ENCODE measurements around the gene CMBL.
"Not testable (repeated sequence)": the region's sequence is repeated elsewhere in the genome, so short reads cannot be mapped to it uniquely, and the experiment has no call there.

CMBL gene

GRCh38 chr5:10315201-10315600 lies 7.5 kb upstream of the CMBL start:
- no peak for DNase-seq (ENCODE audit: low read depth, low spot score)
- no peak overlapping the region for H3K4me3 ChIP-seq (ENCODE audit: low read length)

- DNase-seq (ENCODE audit: low read depth, low spot score), result no peak
- H3K4me3 ChIP-seq (ENCODE audit: low read length), result no peak overlapping the region
These were observed 4.1 kb upstream of the CMBL start for GRCh38 chr5:10311595-10312425.

GRCh38 chr5:10310835-10311570 lies 3.3 kb upstream of the CMBL start:
- not testable (repeated sequence) for DNase-seq (ENCODE audit: low read depth, low spot score); H3K4me3 ChIP-seq (ENCODE audit: low read length)

GRCh38 chr5:10310066-10310779 lies 2.5 kb upstream of the CMBL start:
- H3K4me3 ChIP-seq (ENCODE audit: low read length), result no peak overlapping the region
- DNase-seq (ENCODE audit: low read depth, low spot score), result no peak

GRCh38 chr5:10308844-10309243 lies 1.1 kb upstream of the CMBL start:
- no peak for DNase-seq (ENCODE audit: low read depth, low spot score)
- H3K4me3 ChIP-seq (ENCODE audit: low read length), result no peak overlapping the region

GRCh38 chr5:10306806-10307205 lies 896 bp downstream of the CMBL start:
- no peak overlapping the region for H3K4me3 ChIP-seq (ENCODE audit: low read length)

GRCh38 chr5:10306114-10306513 lies 1.6 kb downstream of the CMBL start:
- no peak for DNase-seq (ENCODE audit: low read depth, low spot score)
- H3K4me3 ChIP-seq (ENCODE audit: low read length), result no peak overlapping the region

More at GRCh38 chr5:10306806-10307205, 896 bp downstream of the CMBL start:
- DNase-seq (ENCODE audit: low read depth, low spot score), result no peak

- DNase-seq (ENCODE audit: low read depth, low spot score), result no peak
These were observed 2.8 kb downstream of the CMBL start for GRCh38 chr5:10304932-10305331.

GRCh38 chr5:10303699-10304170 lies 4.0 kb downstream of the CMBL start:
- DNase-seq (ENCODE audit: low read depth, low spot score), result no peak
- no peak overlapping the region for H3K4me3 ChIP-seq (ENCODE audit: low read length)

More at GRCh38 chr5:10304932-10305331, 2.8 kb downstream of the CMBL start:
- no peak overlapping the region for H3K4me3 ChIP-seq (ENCODE audit: low read length)

- DNase-seq (ENCODE audit: low read depth, low spot score), result no peak
- no peak overlapping the region for H3K4me3 ChIP-seq (ENCODE audit: low read length)
These were observed 4.5 kb downstream of the CMBL start for GRCh38 chr5:10303201-10303600.

- no peak for DNase-seq (ENCODE audit: low read depth, low spot score)
- H3K4me3 ChIP-seq (ENCODE audit: low read length), result no peak overlapping the region
These were observed 5.7 kb downstream of the CMBL start for GRCh38 chr5:10301842-10302610.

GRCh38 chr5:10301266-10301665 lies 6.4 kb downstream of the CMBL start:
- no peak for DNase-seq (ENCODE audit: low read depth, low spot score)
- no peak overlapping the region for H3K4me3 ChIP-seq (ENCODE audit: low read length)

- no peak overlapping the region for H3K4me3 ChIP-seq (ENCODE audit: low read length)
- DNase-seq (ENCODE audit: low read depth, low spot score), result no peak
These were observed 7.5 kb downstream of the CMBL start for GRCh38 chr5:10300246-10300645.

GRCh38 chr5:10297646-10298204 lies 10.0 kb downstream of the CMBL start:
- H3K4me3 ChIP-seq (ENCODE audit: low read length), result no peak overlapping the region
- no peak for DNase-seq (ENCODE audit: low read depth, low spot score)

- DNase-seq (ENCODE audit: low read depth, low spot score), result no peak
These were observed 11.9 kb downstream of the CMBL start for GRCh38 chr5:10295619-10296326.

GRCh38 chr5:10293907-10294662 lies 13.6 kb downstream of the CMBL start:
- DNase-seq (ENCODE audit: low read depth, low spot score), result no peak

More at GRCh38 chr5:10295619-10296326, 11.9 kb downstream of the CMBL start:
- no peak overlapping the region for H3K4me3 ChIP-seq (ENCODE audit: low read length)

GRCh38 chr5:10291692-10292339 lies 15.9 kb downstream of the CMBL start:
- H3K4me3 ChIP-seq (ENCODE audit: low read length), result no peak overlapping the region
- DNase-seq (ENCODE audit: low read depth, low spot score), result no peak

More at GRCh38 chr5:10293907-10294662, 13.6 kb downstream of the CMBL start:
- H3K4me3 ChIP-seq (ENCODE audit: low read length), result no peak overlapping the region
